CD4-positive, alpha-beta T cell treated with Interleukin-2 at 100 ng/mL for 4 hours (primary cell): ENCODE measurements around the gene PRCP.
"Not testable (repeated sequence)": the region's sequence is repeated elsewhere in the genome, so short reads cannot be mapped to it uniquely, and the experiment has no call there.

ENCODE experiments used
- DNase-seq: peaks from one replicate; pipeline ENCODE4 v3.0.0-alpha.2; 2020; ENCODE audit warnings: low spot score

Gene PRCP

DNA sequence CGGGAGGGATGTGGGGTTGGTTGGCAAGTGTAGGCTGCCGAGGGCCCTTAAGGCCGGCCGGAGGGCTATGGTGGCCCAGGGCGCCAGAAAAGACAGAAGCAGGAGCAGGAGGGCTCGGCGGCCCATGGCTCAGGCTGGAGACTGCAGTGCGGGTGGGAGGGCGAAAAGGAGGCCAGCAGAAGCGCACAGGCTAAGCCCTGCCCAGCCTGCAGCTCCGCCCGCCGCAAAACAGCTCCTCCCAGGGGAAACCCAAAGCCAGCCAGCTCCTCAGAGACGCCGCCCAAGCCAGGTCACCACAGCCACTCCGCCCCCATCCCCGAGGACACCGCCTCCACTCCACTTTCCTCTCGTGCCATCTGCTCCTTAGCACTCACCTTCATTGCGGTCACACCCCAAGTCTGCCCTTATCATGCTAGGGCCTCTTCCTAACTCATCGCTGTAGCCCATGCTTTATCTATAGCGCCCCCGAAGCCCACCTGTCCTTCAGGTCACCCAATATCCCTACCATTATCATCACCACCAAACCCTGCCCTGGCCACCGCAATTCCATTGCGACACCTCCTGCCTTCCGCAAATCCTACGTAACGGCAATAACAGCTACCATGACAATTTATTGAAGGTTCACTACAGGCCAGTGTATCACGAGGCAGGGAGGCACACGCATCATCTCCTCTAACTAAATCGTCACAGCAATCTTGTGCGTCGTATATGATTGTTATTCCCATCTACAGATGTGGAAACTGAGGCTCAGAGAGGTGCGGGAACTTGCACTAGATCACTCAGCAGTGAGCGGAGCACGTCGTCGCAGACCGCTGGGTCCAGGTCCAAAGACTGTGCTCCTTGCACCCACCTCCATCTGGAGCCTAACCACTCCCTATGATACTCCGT is at the start of gene PRCP:
PRCP (minus strand) TSS at position 154 of the 888 bp plus-strand sequence; CDS start at position 126, 28 bp downstream.
- DNase-seq, result peak; percentile 93

DNA sequence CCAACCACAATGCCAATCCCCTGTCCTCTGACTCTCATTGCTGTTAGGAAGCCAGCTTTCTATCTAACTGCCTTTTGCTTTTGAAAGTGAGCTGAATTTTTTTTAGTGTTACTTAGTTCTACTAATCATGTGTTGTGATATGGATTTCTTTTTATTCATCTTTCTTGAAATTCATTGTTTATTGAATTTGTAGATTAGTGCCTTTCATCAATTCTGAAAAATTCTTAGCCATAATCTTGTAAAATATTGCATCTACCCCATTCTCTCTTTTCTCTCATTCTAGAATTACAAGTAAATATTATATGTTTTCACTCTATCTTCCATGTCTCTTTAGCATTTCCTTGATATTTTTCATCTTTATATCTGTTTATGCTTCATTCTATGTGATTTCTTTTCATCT is 49.1 kb upstream of the PRCP start:
- DNase-seq, result no peak

GRCh38 chr11:82945682-82946081 is 45.5 kb upstream of the PRCP start:
- DNase-seq, result no peak

GRCh38 chr11:82945041-82945440 is 44.8 kb upstream of the PRCP start:
- not testable (repeated sequence) for DNase-seq

GRCh38 chr11:82944198-82944597 is 44.0 kb upstream of the PRCP start:
- DNase-seq, result no peak

- DNase-seq, result not testable (repeated sequence)
Measured at GRCh38 chr11:82943430-82943829, 43.2 kb upstream of the PRCP start.

GRCh38 chr11:82942376-82942775 is 42.1 kb upstream of the PRCP start:
- no peak for DNase-seq

GRCh38 chr11:82939456-82939855 is 39.2 kb upstream of the PRCP start:
- DNase-seq, result no peak

DNA sequence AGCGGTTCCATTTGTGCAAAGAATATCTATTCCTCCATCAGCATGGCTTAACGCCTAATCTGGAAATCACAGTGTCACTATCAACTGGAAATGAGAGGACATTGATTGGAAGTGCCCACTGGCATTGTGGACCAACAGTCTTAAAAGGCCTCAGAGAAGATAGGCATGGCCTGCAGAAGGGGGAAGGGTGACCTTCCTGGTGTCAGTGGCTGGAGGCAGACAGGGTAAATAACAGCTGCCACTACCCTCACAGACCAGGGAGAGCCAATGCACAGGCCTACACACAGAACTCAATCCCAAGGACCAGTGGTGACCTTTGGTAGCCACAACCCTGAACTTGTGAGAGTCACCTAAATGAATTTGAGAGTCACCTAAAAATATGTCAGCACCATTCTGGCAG is 37.3 kb upstream of the PRCP start:
- no peak for DNase-seq

GRCh38 chr11:82936261-82936660 is 36.0 kb upstream of the PRCP start:
- no peak for DNase-seq

DNA sequence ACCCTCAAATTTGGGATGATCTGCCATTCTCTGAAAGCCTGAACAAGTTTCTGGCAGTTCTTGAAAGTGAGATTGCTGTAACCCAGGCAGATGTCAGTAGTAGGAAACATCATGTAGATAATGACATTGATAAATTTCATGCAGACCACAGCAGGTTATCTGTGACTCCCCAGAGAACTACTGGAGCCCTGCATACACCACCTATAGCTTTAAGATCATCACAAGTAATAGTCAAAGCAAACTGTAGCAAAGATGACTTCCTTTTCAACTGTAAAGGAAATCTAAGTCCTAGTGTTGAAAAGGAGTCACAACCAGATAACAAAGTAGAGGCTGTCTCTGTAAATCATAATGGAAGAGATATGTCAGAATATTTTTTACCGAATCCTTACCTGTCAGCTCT is 32.3 kb upstream of the PRCP start:
- no peak for DNase-seq

- no peak for DNase-seq
Measured at GRCh38 chr11:82930734-82931133, 30.5 kb upstream of the PRCP start.

GRCh38 chr11:82930229-82930628 is 30.0 kb upstream of the PRCP start:
- no peak for DNase-seq

- no peak for DNase-seq
Measured at GRCh38 chr11:82929121-82929520, 28.9 kb upstream of the PRCP start.

- peak; percentile 81 for DNase-seq
Measured at GRCh38 chr11:82927264-82927880, 27.1 kb upstream of the PRCP start.

GRCh38 chr11:82924522-82925224 is 24.4 kb upstream of the PRCP start:
- no peak for DNase-seq

DNA sequence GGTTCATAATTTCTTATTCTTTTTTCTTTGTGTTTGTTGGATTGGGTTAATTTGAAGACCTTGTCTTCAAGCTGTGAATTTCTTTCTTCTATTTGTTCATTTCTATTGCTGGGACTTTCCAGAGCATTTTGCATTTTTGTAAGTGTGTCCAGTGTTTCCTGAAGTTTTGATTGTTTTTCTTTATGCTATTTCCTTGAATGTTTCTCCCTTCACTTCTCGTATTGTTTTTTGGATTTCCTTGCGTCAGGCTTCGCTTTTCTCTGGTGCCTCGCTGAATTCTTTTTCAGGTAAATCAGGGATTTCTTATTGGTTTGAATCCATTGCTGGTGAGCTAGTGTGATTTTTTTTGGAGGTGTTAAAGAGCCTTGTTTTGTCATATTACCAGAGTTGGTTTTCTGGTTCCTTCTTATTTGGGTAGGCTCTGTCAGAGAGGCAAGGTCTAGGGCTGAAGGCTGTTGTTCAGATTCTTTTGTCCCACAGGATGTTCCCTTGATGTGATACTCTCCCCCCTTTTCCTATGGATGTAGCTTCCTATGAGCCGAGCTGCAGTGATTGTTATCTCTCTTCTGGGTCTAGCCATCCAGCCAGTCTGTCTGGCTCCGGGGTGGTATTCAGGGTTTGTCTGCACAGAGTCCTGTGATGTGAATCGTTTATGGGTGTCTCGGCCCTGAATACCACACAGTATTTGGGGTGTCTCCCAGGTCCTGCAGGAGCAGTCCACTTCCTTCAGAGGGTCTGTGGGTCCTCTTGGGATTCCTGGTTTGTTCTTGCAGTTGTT is 22.4 kb upstream of the PRCP start:
- not testable (repeated sequence) for DNase-seq

- DNase-seq, result peak; percentile 38
Measured at GRCh38 chr11:82920227-82920626, 20.0 kb upstream of the PRCP start.

- not testable (repeated sequence) for DNase-seq
Measured at GRCh38 chr11:82919786-82920185, 19.6 kb upstream of the PRCP start.

- no peak for DNase-seq
Measured at GRCh38 chr11:82909015-82909640, 8.9 kb upstream of the PRCP start.

GRCh38 chr11:82908311-82908710 is 8.1 kb upstream of the PRCP start:
- no peak for DNase-seq

GRCh38 chr11:82907371-82907770 is 7.1 kb upstream of the PRCP start:
- DNase-seq, result no peak
